K562 (cell line): ENCODE results near the gene TJP3.

Experiments
- EP300 ChIP-seq: IDR thresholded peaks from 2 replicates; pipeline ENCODE4 v1.6.1; 2012; ENCODE audit warnings: low read length, improper control_type of control experiment
- GABPA ChIP-seq: fragments of 200-800 bp; sonication (Bioruptor generic); conservative IDR thresholded peaks from 2 replicates; pipeline ENCODE4 v1.6.1; 2016; ENCODE audit warnings: low read depth, missing genetic modification characterization, missing compliant biosample characterization
- KLF1 ChIP-seq: fragments of 450-650 bp; IDR thresholded peaks from 2 replicates; pipeline ENCODE4 v1.6.1; 2016; ENCODE audit warnings: missing genetic modification characterization, missing compliant biosample characterization
- POLR2AphosphoS2 ChIP-seq: IDR thresholded peaks from 2 replicates; pipeline ENCODE4 v1.6.1; 2012; ENCODE audit warnings: low read length, improper control_type of control experiment
- SRF ChIP-seq, 2 experiments: fragments of 250-450, 450-650 bp in 1 of 2; sonication (Bioruptor Pico) in 1 of 2; sonication (generic) in 1 of 2; formaldehyde crosslinking; IDR thresholded peaks; 2 replicates each; pipeline versions ENCODE4 v1.5.0 to v1.5.1; 2020 to 2022; ENCODE audit warnings: mild to moderate bottlenecking in 1 of 2, missing genetic modification reagents in 1 of 2
- TBP ChIP-seq: optimal IDR thresholded peaks from 2 replicates; pipeline ENCODE3; 2011; ENCODE audit warnings: low read depth, low read length, improper control_type of control experiment
- ZNF121 ChIP-seq: sonication (generic); formaldehyde crosslinking; conservative IDR thresholded peaks from 2 replicates; pipeline ENCODE4 v1.8.0; 2022; ENCODE audit warnings: missing genetic modification reagents
- ZNF146 ChIP-seq: IDR thresholded peaks from one replicate; pipeline ENCODE4 v1.6.1; 2018; ENCODE audit warnings: missing compliant biosample characterization; ENCODE audit not compliant: unreplicated experiment
- TF ChIP-seq, protein P1 (sequence below), 3 experiments: IDR thresholded peaks in 2 of 3; conservative IDR thresholded peaks in 1 of 3; 2 replicates each; pipeline ENCODE4 v1.5.1; 2011 to 2012; ENCODE audit warnings: low read length in 3 of 3, mild to moderate bottlenecking in 3 of 3, control low read depth in 2 of 3, improper control_type of control experiment in 1 of 3, inconsistent platforms in 1 of 3, low read depth in 1 of 3, mixed read lengths in 1 of 3, moderate library complexity in 1 of 3; ENCODE audit not compliant: insufficient read depth in 2 of 3
- TF ChIP-seq, protein P2 (sequence below): sonication (generic); formaldehyde crosslinking; IDR thresholded peaks from 2 replicates; pipeline ENCODE4 v1.8.1; 2022; ENCODE audit warnings: missing genetic modification reagents

DNA sequence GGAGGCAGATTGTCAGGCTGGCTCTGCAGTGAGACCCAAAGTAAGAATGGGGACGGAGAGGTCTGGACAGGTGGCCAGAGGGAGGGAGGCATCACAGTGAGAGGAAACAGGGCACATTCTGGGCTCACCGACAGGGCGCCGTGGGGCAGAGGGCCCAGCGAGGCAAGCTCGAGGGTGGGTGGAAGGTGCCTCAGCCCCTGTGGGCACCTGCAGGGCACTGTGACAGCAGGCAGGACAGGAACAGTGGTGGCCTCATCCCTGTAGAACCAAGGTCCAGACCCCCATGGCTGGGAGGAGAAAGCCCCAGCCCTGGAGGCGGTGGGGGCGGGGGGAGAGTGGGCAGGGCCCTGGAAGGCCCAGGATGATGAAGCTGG is 35.6 kb upstream of the TJP3 start:
- TF ChIP-seq ZNF146 (CRISPR knock-in tag) (no peak), SRF (CRISPR knock-in tag; IDR thresholded peaks at IDR 0.05) (no peak), ZNF121 (CRISPR knock-in tag) (no peak), KLF1 (tag) (no peak), TBP (no peak), EP300 (no peak), GABPA (tag) (no peak), POLR2AphosphoS2 (no peak)
- TF ChIP-seq, protein P1, sequence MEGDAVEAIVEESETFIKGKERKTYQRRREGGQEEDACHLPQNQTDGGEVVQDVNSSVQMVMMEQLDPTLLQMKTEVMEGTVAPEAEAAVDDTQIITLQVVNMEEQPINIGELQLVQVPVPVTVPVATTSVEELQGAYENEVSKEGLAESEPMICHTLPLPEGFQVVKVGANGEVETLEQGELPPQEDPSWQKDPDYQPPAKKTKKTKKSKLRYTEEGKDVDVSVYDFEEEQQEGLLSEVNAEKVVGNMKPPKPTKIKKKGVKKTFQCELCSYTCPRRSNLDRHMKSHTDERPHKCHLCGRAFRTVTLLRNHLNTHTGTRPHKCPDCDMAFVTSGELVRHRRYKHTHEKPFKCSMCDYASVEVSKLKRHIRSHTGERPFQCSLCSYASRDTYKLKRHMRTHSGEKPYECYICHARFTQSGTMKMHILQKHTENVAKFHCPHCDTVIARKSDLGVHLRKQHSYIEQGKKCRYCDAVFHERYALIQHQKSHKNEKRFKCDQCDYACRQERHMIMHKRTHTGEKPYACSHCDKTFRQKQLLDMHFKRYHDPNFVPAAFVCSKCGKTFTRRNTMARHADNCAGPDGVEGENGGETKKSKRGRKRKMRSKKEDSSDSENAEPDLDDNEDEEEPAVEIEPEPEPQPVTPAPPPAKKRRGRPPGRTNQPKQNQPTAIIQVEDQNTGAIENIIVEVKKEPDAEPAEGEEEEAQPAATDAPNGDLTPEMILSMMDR (IDR thresholded peaks at IDR 0.05 in 2 of 3, conservative IDR thresholded peaks at IDR 0.05 in 1 of 3; ENCODE audit: insufficient read depth in 2 of 3, low read depth in 1 of 3, low read length in 3 of 3), result no peak
- TF ChIP-seq, protein P2, sequence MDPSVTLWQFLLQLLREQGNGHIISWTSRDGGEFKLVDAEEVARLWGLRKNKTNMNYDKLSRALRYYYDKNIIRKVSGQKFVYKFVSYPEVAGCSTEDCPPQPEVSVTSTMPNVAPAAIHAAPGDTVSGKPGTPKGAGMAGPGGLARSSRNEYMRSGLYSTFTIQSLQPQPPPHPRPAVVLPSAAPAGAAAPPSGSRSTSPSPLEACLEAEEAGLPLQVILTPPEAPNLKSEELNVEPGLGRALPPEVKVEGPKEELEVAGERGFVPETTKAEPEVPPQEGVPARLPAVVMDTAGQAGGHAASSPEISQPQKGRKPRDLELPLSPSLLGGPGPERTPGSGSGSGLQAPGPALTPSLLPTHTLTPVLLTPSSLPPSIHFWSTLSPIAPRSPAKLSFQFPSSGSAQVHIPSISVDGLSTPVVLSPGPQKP (CRISPR knock-in tag), result no peak
